H1 (cell line): ENCODE results near the gene WFDC5. TPM values are rescaled to one million over a fixed set of nuclear protein-coding genes. Genes with fewer than 3 reads are reported as not detected.

Experiments used
- CTCF ChIA-PET: fragments of 300-600 bp; sonication (Branson Sonifier 250); formaldehyde crosslinking; loops from one replicate; lab custom pipeline; 2021; ENCODE audit not compliant: partially characterized antibody; lab: Charles Lee
- POLR2A ChIA-PET: fragments of 300-600 bp; sonication (Branson Sonifier 250); formaldehyde crosslinking; loops from one replicate; lab custom pipeline; 2021; ENCODE audit warnings: inconsistent platforms; ENCODE audit not compliant: partially characterized antibody; lab: Charles Lee
- DNase-seq, 2 experiments: peaks; one replicate each; pipeline versions ENCODE4 v3.0.0 to v3.0.0-alpha.2; 2010 to 2022; ENCODE audit warnings: low spot score in 2 of 2, low read depth in 1 of 2, mixed read lengths in 1 of 2
- FAIRE-seq: peaks from 2 replicates; lab custom pipeline; 2011; peaks lifted over from hg19 to GRCh38; lab: Jason Lieb, UNC
- H2AFZ ChIP-seq: 2 replicates; pipeline ENCODE4 v1.8.1; 2012; ENCODE audit warnings: low read length, inconsistent platforms
- H2AK5ac ChIP-seq: 2 replicates; pipeline ENCODE4 v1.6.1; 2013; ENCODE audit warnings: low read depth, low read length
- H2BK120ac ChIP-seq: replicated peaks from 2 replicates; pipeline ENCODE3; 2013; ENCODE audit warnings: low read depth, low read length, inconsistent platforms
- H2BK12ac ChIP-seq: 2 replicates; pipeline ENCODE4 v1.6.1; 2013; ENCODE audit warnings: low read depth, low read length
- H2BK15ac ChIP-seq: 2 replicates; pipeline ENCODE4 v1.6.1; 2013; ENCODE audit warnings: low read length
- H2BK20ac ChIP-seq: 2 replicates; pipeline ENCODE4 v1.6.1; 2013; ENCODE audit warnings: low read length
- H2BK5ac ChIP-seq: 2 replicates; pipeline ENCODE4 v1.6.1; 2013; ENCODE audit warnings: low read depth, low read length
- H3K14ac ChIP-seq: 2 replicates; pipeline ENCODE4 v1.6.1; 2013; ENCODE audit warnings: inconsistent platforms; ENCODE audit not compliant: insufficient read length
- H3K18ac ChIP-seq: 2 replicates; pipeline ENCODE4 v1.6.1; 2013; ENCODE audit warnings: low read length; ENCODE audit errors: extremely low read depth
- H3K23ac ChIP-seq: 2 replicates; pipeline ENCODE4 v1.6.1; 2013; ENCODE audit warnings: inconsistent platforms; ENCODE audit not compliant: insufficient read length
- H3K23me2 ChIP-seq: 2 replicates; pipeline ENCODE4 v1.6.1; 2013; ENCODE audit warnings: low read depth, low read length
- H3K27ac ChIP-seq: 2 replicates; pipeline ENCODE4 v1.6.1; 2011; ENCODE audit warnings: low read depth, low read length, inconsistent platforms
- H3K27me3 ChIP-seq, 4 experiments: replicated peaks in 1 of 4; 1 replicate in 1 of 4; 2 replicates in 3 of 4; pipeline versions ENCODE4 v1.6.1 to v1.8.1; 2011 to 2013; ENCODE audit warnings: low read length in 3 of 4, mild to moderate bottlenecking in 3 of 4, inconsistent platforms in 2 of 4, mixed read lengths in 2 of 4, moderate library complexity in 1 of 4; ENCODE audit not compliant: control insufficient read depth in 3 of 4, insufficient read depth in 3 of 4; ENCODE audit errors: extremely low read depth in 1 of 4
- H3K36me3 ChIP-seq, 4 experiments: 2 replicates each; pipeline versions ENCODE4 v1.6.1 to v1.8.1; 2011 to 2013; ENCODE audit warnings: mild to moderate bottlenecking in 4 of 4, low read length in 3 of 4, moderate library complexity in 2 of 4, control low read depth in 1 of 4, inconsistent platforms in 1 of 4; ENCODE audit not compliant: insufficient read depth in 4 of 4, control insufficient read depth in 2 of 4
- H3K4ac ChIP-seq: replicated peaks from 2 replicates; pipeline ENCODE3; 2013; ENCODE audit warnings: low read length, low read depth, mixed read lengths, inconsistent platforms; ENCODE audit not compliant: insufficient read length
- H3K4me1 ChIP-seq, 4 experiments: replicated peaks in 1 of 4; 1 replicate in 1 of 4; 2 replicates in 3 of 4; pipeline versions ENCODE4 v1.6.1 to v1.8.1; 2011 to 2013; ENCODE audit warnings: low read length in 3 of 4, inconsistent platforms in 2 of 4, mixed read lengths in 1 of 4; ENCODE audit not compliant: insufficient read depth in 4 of 4, control insufficient read depth in 3 of 4
- H3K4me2 ChIP-seq, 2 experiments: 2 replicates each; pipeline versions ENCODE4 v1.6.1 to v1.8.1; 2011 to 2013; ENCODE audit warnings: low read depth in 2 of 2, low read length in 2 of 2, control low read depth in 1 of 2, inconsistent platforms in 1 of 2, mild to moderate bottlenecking in 1 of 2; ENCODE audit not compliant: insufficient read depth in 1 of 2
- H3K4me3 ChIP-seq, 4 experiments: fragments of 200-600, 300-600 bp in 1 of 4; sonication (generic), shearing (Covaris generic), sonication (Bioruptor Twin) in 1 of 4; 2 replicates each; pipeline versions ENCODE4 v1.5.1 to v1.8.1; 2011 to 2016; ENCODE audit warnings: low read length in 4 of 4, low read depth in 3 of 4, control low read depth in 2 of 4, inconsistent platforms in 2 of 4, mild to moderate bottlenecking in 2 of 4, mixed read lengths in 1 of 4, moderate library complexity in 1 of 4; ENCODE audit not compliant: insufficient read depth in 2 of 4; ENCODE audit errors: extremely low read depth in 1 of 4
- H3K56ac ChIP-seq: replicated peaks from 2 replicates; pipeline ENCODE3; 2013; ENCODE audit warnings: low read depth, mild to moderate bottlenecking, mixed read lengths, low read length, inconsistent platforms; ENCODE audit not compliant: insufficient read length
- H3K79me1 ChIP-seq: 2 replicates; pipeline ENCODE4 v1.6.1; 2013; ENCODE audit warnings: low read depth, low read length, control low read depth
- H3K79me2 ChIP-seq, 2 experiments: 2 replicates each; pipeline versions ENCODE4 v1.6.1 to v1.8.1; 2012 to 2013; ENCODE audit warnings: low read length in 2 of 2, mild to moderate bottlenecking in 2 of 2, inconsistent platforms in 1 of 2; ENCODE audit not compliant: insufficient read depth in 2 of 2, control insufficient read depth in 1 of 2
- H3K9ac ChIP-seq, 4 experiments: replicated peaks in 1 of 4; 1 replicate in 1 of 4; 2 replicates in 3 of 4; pipeline versions ENCODE4 v1.6.1 to v1.8.1; 2011 to 2013; ENCODE audit warnings: low read depth in 3 of 4, low read length in 3 of 4, control low read depth in 2 of 4, mild to moderate bottlenecking in 2 of 4, moderate library complexity in 2 of 4, inconsistent platforms in 1 of 4; ENCODE audit errors: extremely low read depth in 1 of 4
- H3K9me3 ChIP-seq, 2 experiments: 2 replicates each; pipeline versions ENCODE4 v1.6.1 to v1.8.1; 2012 to 2013; ENCODE audit warnings: mild to moderate bottlenecking in 2 of 2, moderate library complexity in 2 of 2, control low read depth in 1 of 2, inconsistent platforms in 1 of 2, low read depth in 1 of 2, low read length in 1 of 2, mixed read lengths in 1 of 2; ENCODE audit not compliant: insufficient read depth in 2 of 2
- H4K20me1 ChIP-seq, 2 experiments: replicated peaks in 1 of 2; 2 replicates each; pipeline versions ENCODE3 to v1.8.1; 2011 to 2013; ENCODE audit warnings: inconsistent platforms in 2 of 2, low read length in 2 of 2, mild to moderate bottlenecking in 1 of 2; ENCODE audit not compliant: insufficient read depth in 2 of 2, control insufficient read depth in 1 of 2
- H4K5ac ChIP-seq: 2 replicates; pipeline ENCODE4 v1.6.1; 2013; ENCODE audit warnings: low read length, low read depth, mixed read lengths, inconsistent platforms; ENCODE audit not compliant: insufficient read length
- H4K8ac ChIP-seq: 2 replicates; pipeline ENCODE4 v1.8.0; 2013; ENCODE audit warnings: mild to moderate bottlenecking, moderate library complexity, low read length, inconsistent platforms; ENCODE audit not compliant: insufficient read depth; ENCODE audit errors: extremely low read depth
- H4K91ac ChIP-seq: replicated peaks from 2 replicates; pipeline ENCODE3; 2013; ENCODE audit warnings: low read length, mixed read lengths, inconsistent platforms; ENCODE audit not compliant: insufficient read length
- BRCA1 ChIP-seq: IDR thresholded peaks from 2 replicates; pipeline ENCODE4 v1.6.1; 2012; ENCODE audit warnings: low read depth, low read length, improper control_type of control experiment
- CREB1 ChIP-seq: IDR thresholded peaks from 2 replicates; pipeline ENCODE4 v1.6.1; 2012; ENCODE audit warnings: inconsistent platforms
- EZH2 ChIP-seq: fragments of 200-600 bp; sonication (generic); IDR thresholded peaks from 2 replicates; pipeline ENCODE4 v1.7.1; 2012; ENCODE audit warnings: low read depth, mild to moderate bottlenecking, moderate library complexity, low read length, inconsistent platforms; ENCODE audit not compliant: severe bottlenecking
- HDAC2 ChIP-seq, 2 experiments: fragments of 300-600 bp in 1 of 2; sonication (generic) in 1 of 2; IDR thresholded peaks; 2 replicates each; pipeline ENCODE4 v1.6.1; 2011 to 2012; ENCODE audit warnings: low read depth in 2 of 2, low read length in 2 of 2, mild to moderate bottlenecking in 2 of 2, moderate library complexity in 2 of 2, borderline replicate concordance in 1 of 2, inconsistent platforms in 1 of 2
- MAFK ChIP-seq: IDR thresholded peaks from 2 replicates; pipeline ENCODE4 v1.6.1; 2012; ENCODE audit warnings: low read depth, mild to moderate bottlenecking, improper control_type of control experiment, low read length
- PHF8 ChIP-seq: fragments of 200-600 bp; sonication (generic); conservative IDR thresholded peaks from 2 replicates; pipeline ENCODE4 v1.7.1; 2012; ENCODE audit warnings: low read depth, mild to moderate bottlenecking, inconsistent platforms, low read length, moderate library complexity
- RBBP5 ChIP-seq: IDR thresholded peaks from 2 replicates; pipeline ENCODE4 v1.7.1; 2012; ENCODE audit warnings: low read depth, mild to moderate bottlenecking, inconsistent platforms, low read length, moderate library complexity, borderline replicate concordance
- RNF2 ChIP-seq: fragments of 200-900, 300-1000 bp; sonication (generic); IDR thresholded peaks from 2 replicates; pipeline ENCODE4 v1.7.1; 2016; ENCODE audit warnings: borderline replicate concordance, low read depth, mild to moderate bottlenecking, antibody characterized with exemption, low read length; ENCODE audit not compliant: poor library complexity, severe bottlenecking; ENCODE audit errors: missing control alignments
- TCF12 ChIP-seq: IDR thresholded peaks from 2 replicates; pipeline ENCODE4 v1.6.1; 2011; ENCODE audit warnings: low read depth, mild to moderate bottlenecking, low read length
- TEAD4 ChIP-seq: IDR thresholded peaks from 2 replicates; pipeline ENCODE4 v1.6.1; 2012; ENCODE audit warnings: low read depth, low read length, inconsistent platforms, mixed read lengths
- YY1 ChIP-seq: IDR thresholded peaks from 2 replicates; pipeline ENCODE4 v1.6.1; 2011; ENCODE audit warnings: low read depth, mild to moderate bottlenecking, low read length
- polyA plus RNA-seq, 7 experiments: library from polyadenylated mRNA; depleted of rRNA in 3 of 7; stranded (reverse) in 5 of 7; unstranded in 2 of 7; fragments of >200 nt in 5 of 7; fragments of 200-250 nt in 2 of 7; gene quantifications; 1 replicate in 5 of 7; 2 replicates in 1 of 7; 4 replicates in 1 of 7; pipeline versions ENCODE4 v1.2.1 to v1.2.3, GENCODE V29; 2011 to 2013; ENCODE audit warnings: missing spikeins in 2 of 7, mixed read lengths in 2 of 7
- total RNA-seq: library from RNA; stranded (reverse); fragmentation: NEBNext Ultra II Directional; extraction: Animal tissue kit (Norgen Biotek cat#: 25700); gene quantifications from 2 replicates; pipeline ENCODE4 v1.2.1, GENCODE V29; 2021
- TF ChIP-seq, protein P1 (sequence below): IDR thresholded peaks from 2 replicates; pipeline ENCODE4 v1.6.1; 2011; ENCODE audit warnings: low read depth, mild to moderate bottlenecking, low read length; ENCODE audit not compliant: insufficient read depth

The WFDC5 gene
- total and polyA plus RNA-seq, 2 of the 8 experiments (the other 6 are each of a cell fraction or from before 2014, with no cell fraction given): not detected

DNA sequence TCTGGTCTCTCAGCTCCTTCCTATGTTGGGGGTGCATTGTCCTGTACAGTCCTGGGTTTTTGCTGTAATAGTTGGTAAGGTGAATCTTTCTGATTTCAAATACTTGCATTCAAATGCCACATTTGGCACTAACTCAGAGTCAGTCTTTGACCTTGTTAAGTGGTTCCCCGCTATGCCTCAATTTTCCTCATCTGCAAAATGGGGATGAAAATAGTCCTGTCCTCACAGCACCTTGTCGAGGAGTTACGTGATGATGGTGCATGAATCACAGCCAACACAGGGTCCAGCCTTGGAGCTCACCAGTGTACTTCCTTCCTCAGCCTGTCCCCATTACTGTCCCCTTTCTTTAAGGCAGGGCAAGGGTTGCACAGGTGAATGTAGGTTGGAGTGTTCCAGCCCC is 1.1 kb downstream of the WFDC5 start (continued):
- TF ChIP-seq BRCA1: no peak

DNA sequence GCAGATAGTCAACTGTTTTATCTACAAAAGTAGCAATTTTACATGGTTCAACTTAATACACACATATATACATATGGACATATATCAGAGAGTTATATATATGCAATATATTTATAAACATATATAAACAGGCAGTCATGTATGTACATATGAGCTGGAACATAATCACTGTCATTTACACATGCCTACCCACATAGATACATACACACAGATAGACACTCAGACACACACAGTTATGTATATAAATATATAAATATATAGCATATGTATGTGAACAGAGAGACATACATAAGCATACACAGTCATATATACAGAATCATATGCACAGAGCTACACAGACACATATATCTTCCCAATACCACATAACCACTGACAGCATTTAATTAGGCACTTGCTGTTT is 2.2 kb downstream of the WFDC5 start:
- Histone ChIP-seq H4K20me1 (no peaks in the 10 kb centered on the region), H2AFZ (no peak overlapping the region), H2AK5ac (no peak overlapping the region), H3K23me2 (no peaks in the 10 kb centered on the region), H2BK20ac (no peak overlapping the region), H3K4me1 (peaks cover 0 to 7% (median 2%) of the 10 kb centered on the region in 4 experiments; a peak in 5 of 7 replicates), H2BK120ac (no peak overlapping the region), H3K36me3 (no peaks in the 10 kb centered on the region), H2BK12ac (no peak overlapping the region), H3K27ac (no peak overlapping the region), H3K56ac (no peak overlapping the region), H3K79me1 (no peaks in the 10 kb centered on the region), H3K18ac (no peak overlapping the region), H3K9me3 (no peaks in the 10 kb centered on the region), H4K8ac (no peak overlapping the region), H3K27me3 (no peaks in the 10 kb centered on the region), H2BK5ac (no peak overlapping the region), H3K4ac (no peak overlapping the region), H3K23ac (no peak overlapping the region), H4K91ac (no peak overlapping the region), H3K4me2 (no peak overlapping the region), H3K79me2 (no peaks in the 10 kb centered on the region), H4K5ac (no peak overlapping the region), H3K4me3 (no peak overlapping the region), H3K9ac (no peak overlapping the region), H2BK15ac (no peak overlapping the region), H3K14ac (no peak overlapping the region)
- no peak for DNase-seq
- no peak for FAIRE-seq
- ChIA-PET CTCF (interaction anchor here (0.9 to 13.8 kb wide), 29 partner anchors 8 to 427 kb away, joined by 3 to 210 read pairs (median 5); partner anchors contain the start of genes KCNS1, RBPJL and WFDC12), POLR2A (interaction anchor here (1.1 to 3.9 kb wide), 3 partner anchors 11 to 19 kb away, joined by 3 to 18 read pairs (median 4); partner anchors contain the start of gene KCNS1)
- TF ChIP-seq PHF8 (no peak), RBBP5 (no peak), TCF12 (no peak), EZH2 (no peak), CREB1 (no peak), MAFK (no peak), TEAD4 (no peak), YY1 (no peak), RNF2 (no peak), HDAC2 (IDR thresholded peaks at IDR 0.05; ENCODE audit: borderline replicate concordance in 1 of 2, low read depth in 2 of 2, low read length in 2 of 2) (no peak)
- TF ChIP-seq, protein P1, sequence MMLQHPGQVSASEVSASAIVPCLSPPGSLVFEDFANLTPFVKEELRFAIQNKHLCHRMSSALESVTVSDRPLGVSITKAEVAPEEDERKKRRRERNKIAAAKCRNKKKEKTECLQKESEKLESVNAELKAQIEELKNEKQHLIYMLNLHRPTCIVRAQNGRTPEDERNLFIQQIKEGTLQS: no peak
